MV-4-11 (cell line): ENCODE data around the gene ABHD17A.

ENCODE experiments used
- DNase-seq: peaks from one replicate; lab custom pipeline; 2025; lab: John Stamatoyannopoulos, UW

Gene ABHD17A

DNA sequence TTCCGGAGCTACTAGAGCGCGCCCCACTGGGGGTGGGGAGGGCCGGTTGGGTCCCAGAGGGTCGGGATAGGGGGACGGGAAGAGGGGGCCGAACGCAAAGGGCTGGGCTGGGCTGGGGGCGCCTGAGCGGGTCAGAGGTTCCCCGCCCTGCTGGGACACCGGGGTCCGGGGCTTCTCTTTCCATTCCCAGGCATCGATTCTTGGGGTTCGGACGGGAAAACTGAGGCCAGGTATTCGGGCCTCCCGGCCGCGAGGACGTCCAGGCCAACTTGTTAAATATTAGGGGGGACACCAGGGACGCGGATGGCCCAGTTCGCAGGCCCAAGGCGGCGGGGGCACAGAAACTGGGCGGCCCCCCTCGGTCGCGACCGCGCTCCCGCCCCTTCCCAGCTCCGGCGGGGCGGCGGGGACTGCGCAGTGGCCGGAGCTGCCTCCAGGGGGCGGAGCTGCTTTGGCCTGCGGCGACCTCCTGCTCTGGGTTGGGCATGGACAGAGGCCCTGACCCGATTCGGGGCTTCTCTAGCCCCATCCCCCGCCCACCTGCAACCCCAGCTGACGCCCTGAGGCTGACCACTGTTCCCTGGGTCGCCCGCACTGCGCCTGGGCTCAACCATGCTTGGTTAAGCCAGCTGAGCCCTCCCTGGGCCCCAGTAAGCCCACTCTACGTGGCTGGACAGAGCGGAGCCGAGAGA, 20.7 kb downstream of the ABHD17A start:
- DNase-seq = peak; percentile 72

DNA sequence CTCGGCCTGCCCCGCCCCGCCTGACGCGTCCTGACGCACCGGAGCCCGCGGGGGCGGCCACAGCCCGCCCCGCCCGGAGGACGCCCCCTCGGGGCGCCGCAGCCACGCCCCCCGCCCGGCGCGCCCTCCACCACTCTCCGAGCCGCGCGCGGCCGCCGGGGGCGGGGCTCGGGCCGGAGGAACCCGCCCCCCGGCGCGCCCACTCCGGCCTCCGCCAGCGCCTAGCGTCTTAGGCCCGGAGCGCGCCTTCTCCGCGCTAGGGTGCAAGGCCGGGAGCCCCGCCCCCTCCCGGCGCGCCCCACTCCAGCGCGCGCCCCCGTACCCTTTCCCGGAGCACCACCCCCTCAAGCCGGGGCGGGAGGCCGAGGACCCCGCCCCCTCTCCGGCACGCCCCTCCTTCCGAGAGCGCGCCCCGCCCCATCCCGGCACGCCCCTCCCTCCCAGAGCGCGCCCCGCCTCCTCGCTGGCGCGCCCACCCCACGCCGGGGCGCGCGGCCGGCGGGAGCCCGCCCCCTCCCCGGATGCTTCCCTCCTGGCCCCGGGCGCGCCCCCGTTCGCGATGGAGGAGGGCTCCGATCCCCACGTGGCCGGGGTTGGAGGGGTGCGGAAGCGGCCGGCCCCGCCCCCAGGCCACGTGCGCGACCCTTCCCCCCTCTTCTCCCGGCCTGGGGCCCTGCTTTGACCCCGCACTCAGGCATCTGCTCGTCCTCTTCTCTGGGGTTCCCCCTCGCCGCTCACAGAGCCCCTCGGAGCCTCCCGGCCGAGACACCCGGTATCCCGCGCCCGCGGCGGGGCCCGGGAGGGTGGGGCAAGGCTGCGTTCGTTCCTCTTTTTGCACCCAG, 21.4 kb downstream of the ABHD17A start:
- DNase-seq = peak; percentile 93

DNA sequence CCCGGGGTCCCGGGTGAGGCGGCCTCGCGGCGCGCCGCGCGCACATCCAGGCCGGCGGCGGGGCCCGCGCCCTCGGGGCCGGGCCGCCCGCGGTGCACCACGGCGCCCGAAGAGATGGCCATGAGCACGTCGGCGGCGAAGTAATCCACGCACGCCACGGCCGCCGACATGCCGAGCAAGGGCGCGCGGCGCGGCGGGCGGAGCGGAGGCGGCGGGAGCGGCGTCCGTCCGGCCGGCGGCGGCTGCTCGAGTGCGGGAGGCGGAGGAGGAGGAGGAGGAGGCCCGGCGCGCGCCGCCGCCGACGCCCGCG, 22.0 kb downstream of the ABHD17A start, which contains the start of gene KLF16:
Gene KLF16 (minus strand): TSS at position 252 of the 310 bp plus-strand sequence. CDS start 82 bp downstream, at position 170.
- no peak for DNase-seq

DNA sequence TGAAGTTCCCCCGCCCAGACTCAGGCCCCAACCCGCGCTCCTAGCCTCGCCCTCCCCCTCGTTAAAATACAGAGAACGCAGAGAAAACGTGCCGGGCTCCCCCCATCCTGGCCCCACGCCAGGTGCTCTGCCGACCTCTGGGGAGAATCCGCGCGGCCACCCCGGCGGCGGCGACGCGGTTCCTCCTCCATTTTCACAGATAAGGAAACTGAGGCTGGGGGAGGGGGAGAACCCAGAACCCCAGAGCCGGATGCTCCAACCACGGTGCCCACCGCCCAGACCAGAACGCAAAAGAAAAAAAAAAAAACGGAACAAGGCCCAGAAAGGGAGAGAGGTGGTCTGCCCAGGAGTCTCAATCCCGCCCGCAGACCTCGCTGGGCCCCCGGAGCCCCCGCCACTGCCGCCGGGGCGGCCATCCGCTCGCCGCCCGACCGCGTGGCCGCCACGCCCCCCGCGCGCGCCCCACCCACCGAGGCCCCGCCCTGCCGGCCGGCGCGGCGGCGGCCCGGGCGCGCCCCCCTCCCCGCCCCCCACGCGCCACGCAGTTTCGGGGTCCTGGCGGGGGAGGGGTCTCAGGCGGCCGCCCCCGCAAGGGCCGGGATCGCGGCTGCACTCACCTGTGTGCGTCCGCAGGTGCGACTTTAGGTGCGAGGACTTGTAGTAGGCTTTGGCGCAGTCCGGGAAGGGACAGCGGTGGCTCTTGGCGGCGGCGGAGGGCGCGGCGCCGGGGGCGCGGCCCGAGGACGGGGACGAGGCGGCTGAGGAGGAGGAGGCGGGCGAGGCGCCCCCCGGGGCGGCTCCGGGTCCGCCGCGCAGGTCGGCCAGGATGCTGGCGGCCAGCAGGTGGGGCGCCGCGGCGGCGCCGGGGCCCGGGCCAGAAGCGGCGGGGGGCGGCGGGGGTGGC, 22.6 kb downstream of the ABHD17A start:
- DNase-seq = no peak

DNA sequence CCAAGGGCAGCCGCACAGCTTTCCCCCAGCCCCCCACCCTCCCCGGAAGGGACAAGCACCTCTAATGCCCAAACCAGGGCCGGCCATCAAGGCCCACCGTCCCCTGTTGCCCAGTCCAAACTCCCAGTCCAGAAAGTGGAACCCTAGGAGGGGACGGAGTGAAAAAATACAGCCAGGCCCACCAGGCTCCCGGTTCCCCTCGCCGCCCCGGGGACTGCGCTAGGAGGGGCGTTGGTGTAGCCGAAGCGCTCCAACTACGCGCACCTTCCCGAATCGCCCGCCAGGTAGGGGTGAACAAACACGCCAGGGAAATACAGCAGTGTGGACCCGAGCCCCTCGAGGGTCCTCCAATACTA, 23.2 kb downstream of the ABHD17A start:
- DNase-seq = no peak

DNA sequence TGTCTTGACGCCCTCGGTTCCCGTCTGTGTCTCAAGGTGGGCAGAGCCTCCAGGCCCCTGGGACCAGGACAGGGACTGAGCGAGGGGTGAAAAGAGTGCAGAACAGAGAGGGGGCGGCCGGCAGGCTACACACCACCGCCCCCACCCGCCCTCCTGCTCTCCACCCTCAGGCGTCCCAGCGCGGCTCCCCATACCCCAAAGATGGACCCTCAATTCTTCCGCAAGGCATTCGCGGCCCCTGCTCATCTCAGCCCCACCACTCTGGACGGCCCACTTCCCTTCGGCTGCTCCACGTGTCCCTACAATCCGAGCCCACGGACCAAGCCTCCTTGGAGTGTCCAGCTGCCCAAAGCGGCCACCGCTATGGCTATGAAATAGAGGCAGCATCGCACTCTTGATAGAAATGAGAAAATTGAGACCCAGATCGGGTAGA, 23.7 kb downstream of the ABHD17A start:
- no peak for DNase-seq

DNA sequence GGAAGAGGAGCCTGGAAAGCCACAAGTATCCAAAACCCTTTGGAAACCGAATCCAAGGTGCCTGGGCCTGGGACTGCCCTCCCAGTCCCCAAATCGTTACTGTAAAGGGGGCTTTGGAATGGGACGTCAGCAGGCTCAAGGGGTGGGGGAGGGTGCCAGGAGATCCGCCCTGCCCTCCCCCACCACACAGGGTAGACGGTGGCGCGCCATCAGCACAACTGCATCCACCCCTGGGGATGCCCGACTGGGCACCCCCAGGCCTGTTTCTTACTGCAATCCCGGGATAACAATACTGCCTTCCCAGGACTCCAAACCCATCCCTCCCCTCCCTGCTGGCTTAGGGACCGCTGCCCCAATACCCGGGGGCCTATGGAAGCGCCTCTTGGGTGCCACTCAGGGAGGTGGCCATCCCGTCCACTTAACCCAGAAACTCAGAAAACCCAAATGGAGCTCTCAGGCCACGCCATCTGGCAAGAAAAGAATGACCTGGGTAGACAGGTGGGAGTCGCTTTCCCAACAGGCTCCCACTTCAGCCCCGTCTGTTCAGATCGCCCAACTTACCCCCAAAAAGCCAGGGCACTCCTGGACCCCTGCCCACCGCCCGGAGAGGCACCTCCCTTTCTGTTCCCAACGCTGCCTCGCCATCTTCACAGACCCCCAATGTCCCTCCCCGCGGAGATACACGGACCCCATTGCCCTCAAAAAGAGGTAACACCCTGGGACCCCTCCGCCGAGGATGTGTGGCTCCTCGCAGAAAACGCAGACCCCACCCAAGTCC, 24.3 kb downstream of the ABHD17A start:
- no peak for DNase-seq

DNA sequence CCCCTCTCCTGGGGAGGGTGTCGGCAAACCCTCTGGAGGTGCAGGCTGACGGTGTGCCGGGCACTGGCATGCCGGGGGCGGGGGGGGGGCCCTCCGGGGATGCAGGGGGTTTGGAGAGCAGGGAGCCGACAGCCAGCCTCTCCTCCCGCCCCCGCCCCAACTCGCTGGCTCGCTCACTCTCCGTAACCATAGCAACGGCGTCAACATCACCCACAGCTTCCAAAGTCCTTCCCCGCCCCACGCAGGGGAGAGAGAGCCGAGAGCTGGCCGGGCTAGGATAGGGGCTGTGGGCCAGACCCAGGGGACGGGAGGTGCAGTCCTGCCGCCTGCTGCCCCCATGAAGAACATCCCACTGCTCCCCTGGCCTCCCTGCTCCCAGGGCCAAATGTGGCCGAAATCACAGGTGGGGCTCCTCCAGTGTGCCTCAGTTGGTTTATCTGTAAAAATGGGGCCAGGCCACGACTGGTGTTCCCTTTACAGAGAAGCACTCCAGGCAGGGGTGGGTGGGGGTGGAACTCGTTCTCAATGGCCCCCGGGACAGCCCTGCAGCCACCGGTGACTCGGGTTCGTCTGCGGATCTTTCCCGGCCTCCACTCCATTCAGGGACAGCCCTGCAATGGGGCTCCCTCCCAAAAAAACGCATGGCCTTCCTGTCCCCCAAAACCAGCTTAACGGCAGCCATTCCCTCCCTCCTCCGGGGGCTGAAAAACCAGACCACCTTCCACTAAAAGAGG, 25.1 kb downstream of the ABHD17A start:
- peak; percentile 31 for DNase-seq

DNA sequence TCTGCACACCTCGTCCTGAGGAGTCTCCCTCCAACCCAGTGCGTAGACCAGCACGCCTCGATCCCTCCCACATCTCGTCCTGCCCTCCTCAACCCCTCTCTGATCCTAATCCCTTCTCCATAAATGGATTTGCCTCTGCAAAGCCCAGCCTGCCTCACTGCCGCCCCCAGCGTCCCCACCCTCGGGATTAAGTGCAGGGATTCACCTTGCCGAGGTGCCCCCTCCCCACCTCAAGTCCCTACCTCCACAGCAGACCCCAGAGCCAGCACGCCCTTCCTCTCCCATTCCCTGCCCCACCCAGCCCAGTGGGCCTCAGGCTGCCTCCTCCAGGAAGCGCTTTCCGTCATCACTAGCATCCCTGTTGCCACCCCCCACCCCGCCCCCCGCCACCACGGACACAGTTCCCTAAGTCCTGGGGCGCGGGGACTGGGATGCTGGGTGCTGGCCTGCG, 25.9 kb downstream of the ABHD17A start:
- DNase-seq = no peak

DNA sequence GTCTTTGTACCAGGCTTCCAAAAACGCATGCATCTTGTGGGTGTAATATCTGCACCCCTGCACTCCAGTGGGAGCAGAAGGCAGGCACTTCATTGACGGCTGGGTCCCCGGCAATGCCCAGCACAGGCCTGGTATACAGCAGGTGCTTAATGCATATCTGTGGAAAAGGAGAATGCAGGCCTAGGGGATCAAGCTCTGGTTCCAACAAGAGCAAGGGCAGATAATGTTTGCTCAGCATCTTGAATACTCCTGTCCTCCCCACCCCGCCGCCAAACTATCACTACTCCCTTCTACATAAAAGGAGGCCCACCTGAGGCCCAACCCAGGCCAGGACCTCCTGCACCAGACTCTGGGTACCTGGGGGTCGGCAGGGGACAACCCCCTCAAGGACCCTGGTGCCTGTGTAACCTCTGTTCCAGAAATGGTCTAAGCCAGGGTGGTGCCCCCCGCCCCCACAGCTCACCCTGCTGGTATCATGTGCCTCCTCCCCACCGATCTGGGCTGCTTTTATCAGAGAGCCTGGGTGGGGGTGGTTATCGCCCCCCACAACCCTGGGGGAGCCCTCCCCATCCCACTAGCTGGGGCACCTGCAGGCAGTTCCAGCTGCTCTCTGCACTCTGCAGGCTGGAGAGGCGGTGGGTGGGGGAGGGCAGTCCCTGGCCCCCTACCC, 26.7 kb downstream of the ABHD17A start:
- no peak for DNase-seq

DNA sequence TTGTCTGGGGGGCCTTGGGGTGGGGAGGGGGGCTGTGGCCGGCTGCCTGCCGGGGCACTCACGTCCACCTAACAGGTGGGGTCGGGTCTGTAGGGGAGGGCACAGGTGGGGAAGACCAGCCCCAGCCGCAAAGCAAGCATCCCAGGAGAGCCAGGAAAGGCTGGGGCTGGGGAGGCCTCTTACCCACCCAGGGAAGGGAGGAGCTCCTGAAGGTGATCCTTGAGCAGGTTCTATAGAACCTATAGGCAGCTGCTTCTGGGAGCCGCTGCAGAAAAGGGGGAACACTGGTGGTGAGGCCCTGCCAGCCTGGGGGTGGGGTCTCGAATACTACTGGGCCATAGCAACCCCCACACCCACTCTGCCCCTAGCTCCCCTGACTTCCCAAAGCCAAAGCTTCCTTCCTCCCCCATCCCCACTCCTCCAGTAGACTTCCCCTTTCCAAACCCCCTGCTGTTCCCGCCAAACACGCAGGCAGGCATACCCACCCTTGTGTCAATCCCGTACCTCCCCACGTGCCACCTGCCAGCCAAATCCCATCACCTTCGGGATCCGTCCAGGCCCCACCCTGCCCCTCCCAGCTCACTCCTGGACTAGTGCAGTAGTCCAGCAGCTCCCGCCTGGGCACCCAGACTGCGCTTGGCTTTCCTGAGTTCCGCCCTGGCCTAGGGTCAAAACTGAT, 27.5 kb downstream of the ABHD17A start:
- peak; percentile 70 for DNase-seq

DNA sequence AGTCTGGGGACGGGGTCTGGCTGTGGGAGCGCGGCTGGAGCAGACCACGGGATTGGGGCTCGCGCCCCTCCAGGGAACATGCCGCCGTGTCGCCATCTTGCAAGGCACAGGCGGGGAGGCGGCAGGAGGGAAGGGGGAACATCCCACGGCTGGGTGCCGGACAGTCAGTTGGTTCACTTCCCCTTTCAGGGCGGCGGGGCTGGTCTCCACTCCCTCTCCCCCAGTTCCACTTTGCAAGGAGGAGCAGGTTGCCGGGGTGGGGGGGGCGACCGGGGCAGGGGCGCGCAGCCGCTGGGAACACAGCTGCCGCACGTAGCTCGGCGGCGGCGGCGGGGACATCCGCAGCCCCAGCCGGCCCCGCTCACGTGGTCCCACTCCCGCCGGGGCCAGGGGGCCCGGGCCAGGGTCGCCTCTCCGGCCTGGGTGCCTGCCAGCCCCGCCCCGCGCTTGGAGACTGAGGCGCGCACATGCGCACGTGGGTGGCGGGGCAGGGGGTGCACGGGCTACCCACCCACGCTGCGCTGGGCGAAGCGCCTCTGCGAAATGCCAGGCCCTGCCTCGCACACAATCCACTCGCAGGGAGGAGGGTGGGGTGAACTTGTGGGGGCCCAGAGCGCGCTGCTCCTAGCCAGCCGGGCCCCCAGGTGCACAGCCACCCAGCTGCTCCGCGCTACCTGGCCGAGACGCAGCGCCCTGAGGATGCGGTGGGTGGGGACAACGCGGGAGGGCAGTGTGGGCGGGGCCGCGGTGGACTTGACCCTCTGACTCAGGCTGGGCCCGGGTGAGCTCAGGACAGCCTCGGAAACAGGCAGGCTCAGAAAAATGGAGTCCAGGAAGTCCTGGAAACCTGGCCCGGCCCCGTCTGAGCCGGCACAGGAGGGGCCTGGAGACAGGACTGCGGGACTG, 28.3 kb downstream of the ABHD17A start:
- DNase-seq = peak; percentile 95

DNA sequence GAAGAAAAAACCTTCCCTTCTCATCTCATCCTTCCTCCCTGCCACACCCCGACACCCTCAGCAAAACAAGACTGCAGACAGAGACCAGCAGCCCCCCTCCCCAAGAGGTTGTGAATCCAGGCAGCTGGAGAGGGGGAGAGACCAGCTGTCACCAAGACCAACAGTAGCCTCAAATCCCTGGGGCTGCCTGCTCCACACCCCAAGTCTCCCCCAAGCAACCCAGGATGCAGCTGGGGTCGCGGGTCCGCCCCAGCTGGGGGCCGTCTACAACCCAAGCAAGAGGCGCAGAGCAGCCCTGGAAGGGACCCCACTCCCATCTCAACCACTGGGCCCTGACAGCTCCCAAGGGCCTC, 29.0 kb downstream of the ABHD17A start:
- no peak for DNase-seq

DNA sequence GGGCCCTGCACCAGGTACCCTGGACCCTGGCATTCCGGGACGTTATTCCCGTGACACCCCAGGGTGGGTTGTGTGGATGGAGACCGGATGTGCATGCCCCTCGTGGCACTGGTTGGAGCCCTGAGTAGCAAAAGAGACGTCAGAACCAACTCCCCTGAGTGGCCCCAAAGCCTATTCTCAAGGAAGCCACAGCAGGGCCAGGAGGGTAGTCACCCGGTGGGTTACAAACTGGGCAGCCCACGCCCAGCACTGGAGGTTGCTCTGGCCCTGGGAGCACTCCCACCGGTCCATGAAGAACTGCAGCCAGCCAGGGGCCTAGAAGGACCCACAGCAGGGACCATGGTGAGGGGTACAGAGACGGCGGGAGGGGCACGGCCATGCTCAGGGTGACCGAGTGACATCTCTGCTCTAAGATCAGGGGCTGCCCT, 29.5 kb downstream of the ABHD17A start:
- peak; percentile 68 for DNase-seq

DNA sequence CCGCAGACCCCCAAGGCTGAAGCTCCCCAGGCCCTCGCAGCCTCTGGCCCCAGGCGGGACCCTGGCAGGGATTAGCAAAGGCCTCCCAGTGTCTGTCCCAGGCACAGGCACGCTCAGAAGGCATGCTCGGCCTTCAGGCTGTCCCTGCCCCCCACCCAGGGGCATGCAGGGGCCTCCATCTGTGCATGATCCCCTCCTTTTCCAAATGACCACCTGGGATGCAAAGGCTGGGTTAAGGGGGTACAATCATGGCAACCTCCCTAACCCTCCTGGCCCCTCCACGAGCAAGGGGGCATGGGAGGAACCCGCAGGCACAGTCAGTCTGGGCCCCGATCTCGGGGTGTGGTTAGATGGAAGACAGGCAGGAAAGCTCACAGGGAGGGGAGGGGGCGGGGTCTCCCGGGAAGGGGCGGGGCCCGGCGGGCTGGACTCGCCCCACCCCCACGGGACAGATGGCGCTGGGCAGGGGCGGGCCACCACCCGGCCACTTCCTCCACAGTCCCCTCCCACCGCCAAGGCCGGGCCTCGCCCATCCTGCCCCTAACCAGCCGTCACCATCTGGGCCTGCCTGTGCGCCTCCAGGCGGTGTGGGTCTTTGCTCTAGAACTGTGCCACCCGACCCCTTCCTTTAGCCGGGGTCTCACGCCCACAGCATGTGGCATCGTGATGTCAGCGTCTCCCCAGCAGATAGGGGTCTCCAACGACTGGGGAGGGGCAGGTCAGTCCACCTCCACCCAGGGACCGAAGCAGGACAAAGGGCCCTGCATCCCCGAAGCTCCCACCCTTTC, 30.1 kb downstream of the ABHD17A start:
- peak; percentile 98 for DNase-seq

DNA sequence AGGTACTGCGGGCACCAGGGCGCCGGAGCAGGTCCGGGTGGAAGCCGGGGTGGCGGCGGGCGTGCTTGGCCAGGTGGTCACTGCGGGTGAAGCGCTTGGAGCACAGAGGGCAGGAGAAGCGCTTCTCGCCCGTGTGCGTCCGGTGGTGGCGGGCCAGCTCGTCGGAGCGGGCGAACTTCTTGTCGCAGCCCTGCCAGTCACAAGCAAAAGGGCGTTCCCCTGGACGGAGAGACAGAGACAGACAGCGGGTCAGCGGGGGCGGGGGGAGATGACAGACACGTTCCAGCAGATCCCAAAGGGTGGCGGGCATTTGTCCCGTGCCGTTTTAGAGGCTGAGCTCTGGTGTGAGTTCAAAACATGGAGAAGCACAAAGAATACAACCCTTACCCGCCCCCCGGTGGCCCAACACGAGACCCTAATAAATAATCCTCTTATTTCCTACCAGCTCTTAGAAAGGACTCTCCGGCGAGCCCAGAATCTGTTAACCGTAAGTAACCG, 30.7 kb downstream of the ABHD17A start:
- DNase-seq = peak; percentile 85

DNA sequence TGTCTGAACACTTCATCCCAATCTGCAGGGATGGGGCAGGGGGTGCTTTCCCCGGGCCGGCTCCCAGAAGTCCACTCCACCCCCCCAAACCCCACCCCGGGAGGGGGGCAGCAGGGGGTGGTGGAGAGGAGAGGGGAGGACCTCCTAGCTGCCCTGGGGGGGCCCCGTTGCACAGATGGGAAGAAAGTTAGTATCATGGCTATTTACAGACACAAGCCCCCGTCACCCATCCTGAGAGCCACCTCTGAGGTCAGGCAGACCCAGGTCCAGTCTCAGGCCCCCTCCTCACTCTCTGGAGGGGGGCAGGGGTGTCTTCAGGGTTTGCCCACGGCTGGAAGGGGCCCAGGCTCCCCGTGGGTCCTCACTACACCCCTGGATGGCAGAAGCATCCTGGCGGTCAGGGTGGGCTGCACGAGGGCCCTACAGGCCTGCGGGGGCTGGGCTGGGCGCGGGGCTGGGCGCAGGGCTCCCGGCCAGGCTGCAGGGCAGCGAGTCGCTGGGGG, 31.2 kb downstream of the ABHD17A start:
- DNase-seq = no peak
